GM12864 (cell line): Measurements from ENCODE around the gene GRK7.
A peak's percentile ranks its signal among the peaks of the same experiment; 100 is the strongest.

ENCODE experiments used
- DNase-seq: peaks from one replicate; pipeline ENCODE4 v3.0.0-alpha.2; 2011; ENCODE audit warnings: low read depth
- H3K4me3 ChIP-seq: 2 replicates; pipeline ENCODE4 v1.5.1; 2011; ENCODE audit warnings: mild to moderate bottlenecking, low read depth, low read length, control low read depth
- TF ChIP-seq, protein P1 (sequence below): IDR thresholded peaks from 2 replicates; pipeline ENCODE4 v1.5.1; 2011; ENCODE audit warnings: low read depth, mild to moderate bottlenecking, moderate library complexity, low read length, control low read depth, inconsistent platforms; ENCODE audit errors: missing control alignments

The GRK7 gene

DNA sequence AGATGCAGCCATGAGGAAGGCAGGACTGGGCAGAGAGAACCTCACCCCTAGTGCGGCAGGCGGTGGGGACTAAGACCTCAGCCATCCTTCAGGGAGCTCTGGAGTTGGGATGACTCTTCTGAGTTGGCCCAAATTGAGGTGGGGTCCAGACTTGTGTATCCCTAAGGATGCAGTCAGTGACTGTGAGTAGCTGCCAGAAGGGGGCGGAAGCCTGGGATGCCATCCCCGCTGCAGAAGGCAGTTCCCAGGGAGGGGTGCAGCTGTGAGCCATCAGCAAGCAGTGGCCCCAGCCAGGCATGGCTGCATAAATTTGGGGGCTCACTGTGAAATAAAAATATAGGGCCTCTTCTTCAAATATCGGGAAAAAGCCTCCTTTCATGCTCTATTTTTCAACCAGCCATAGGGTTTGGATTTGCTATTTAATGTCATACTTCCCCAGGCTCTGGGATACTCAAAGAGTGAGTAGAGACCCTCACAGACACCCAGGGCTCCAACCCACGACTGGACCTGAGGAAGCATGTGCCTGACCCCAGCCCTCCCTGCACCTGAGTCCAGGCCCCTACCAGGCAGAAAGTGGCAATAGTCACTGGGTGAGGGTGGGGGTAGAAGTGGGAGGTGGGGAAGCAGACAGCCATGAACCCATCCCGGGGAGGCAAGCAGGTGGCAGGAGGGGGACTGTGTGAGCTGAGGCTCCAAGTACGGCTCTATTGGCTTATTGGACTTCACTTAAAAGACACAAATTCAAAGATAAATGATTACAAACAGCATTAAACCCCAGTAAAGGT lies 30.5 kb downstream of the GRK7 start:
- DNase-seq = no peak
- H3K4me3 ChIP-seq = no peak overlapping the region
- TF ChIP-seq, protein P1, sequence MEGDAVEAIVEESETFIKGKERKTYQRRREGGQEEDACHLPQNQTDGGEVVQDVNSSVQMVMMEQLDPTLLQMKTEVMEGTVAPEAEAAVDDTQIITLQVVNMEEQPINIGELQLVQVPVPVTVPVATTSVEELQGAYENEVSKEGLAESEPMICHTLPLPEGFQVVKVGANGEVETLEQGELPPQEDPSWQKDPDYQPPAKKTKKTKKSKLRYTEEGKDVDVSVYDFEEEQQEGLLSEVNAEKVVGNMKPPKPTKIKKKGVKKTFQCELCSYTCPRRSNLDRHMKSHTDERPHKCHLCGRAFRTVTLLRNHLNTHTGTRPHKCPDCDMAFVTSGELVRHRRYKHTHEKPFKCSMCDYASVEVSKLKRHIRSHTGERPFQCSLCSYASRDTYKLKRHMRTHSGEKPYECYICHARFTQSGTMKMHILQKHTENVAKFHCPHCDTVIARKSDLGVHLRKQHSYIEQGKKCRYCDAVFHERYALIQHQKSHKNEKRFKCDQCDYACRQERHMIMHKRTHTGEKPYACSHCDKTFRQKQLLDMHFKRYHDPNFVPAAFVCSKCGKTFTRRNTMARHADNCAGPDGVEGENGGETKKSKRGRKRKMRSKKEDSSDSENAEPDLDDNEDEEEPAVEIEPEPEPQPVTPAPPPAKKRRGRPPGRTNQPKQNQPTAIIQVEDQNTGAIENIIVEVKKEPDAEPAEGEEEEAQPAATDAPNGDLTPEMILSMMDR = no peak

- no peak for DNase-seq
- TF ChIP-seq, protein P1 = no peak
- no peak overlapping the region for H3K4me3 ChIP-seq
Measured at GRCh38 chr3:141795276-141795675, 32.1 kb downstream of the GRK7 start.

DNA sequence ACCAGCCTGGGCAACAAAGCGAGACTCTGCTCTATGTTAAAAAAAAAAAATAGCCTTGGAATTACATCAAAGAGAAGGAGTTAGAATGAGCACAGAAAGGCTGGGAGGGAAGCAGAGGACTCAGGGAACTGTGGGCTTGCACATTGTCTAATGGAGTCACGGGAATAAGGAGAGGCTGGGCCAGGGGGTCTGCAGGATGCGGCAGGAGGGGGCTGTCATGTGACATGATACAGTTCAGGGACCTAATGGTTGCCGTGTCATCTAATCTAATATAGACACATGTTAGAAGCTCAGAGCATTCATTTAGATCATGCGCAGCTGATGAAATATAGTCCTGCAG lies 32.5 kb downstream of the GRK7 start:
- TF ChIP-seq, protein P1 = no peak
- DNase-seq = no peak
- no peak overlapping the region for H3K4me3 ChIP-seq

GRCh38 chr3:141796081-141796888 lies 33.1 kb downstream of the GRK7 start:
- no peak overlapping the region for H3K4me3 ChIP-seq
- TF ChIP-seq, protein P1 = no peak
- peak; percentile 85 for DNase-seq

GRCh38 chr3:141796889-141797781 lies 33.9 kb downstream of the GRK7 start:
- DNase-seq = no peak
- TF ChIP-seq, protein P1 = no peak
- peak overlapping the region; percentile 13 for H3K4me3 ChIP-seq

- DNase-seq = no peak
- H3K4me3 ChIP-seq = peak overlapping the region; percentile 13; the same call in 1 of the 2 replicates
- TF ChIP-seq, protein P1 = no peak
Measured at GRCh38 chr3:141797819-141798447, 34.7 kb downstream of the GRK7 start.
